Smooth muscle cell (in vitro differentiated cells): Measurements from ENCODE around the gene MIEF1. TPM values are rescaled to one million over a fixed set of nuclear protein-coding genes. Genes with fewer than 3 reads are reported as not detected.

Experiments used
- DNase-seq: peaks from one replicate; lab custom pipeline; 2025; ENCODE audit not compliant: unreplicated experiment; lab: John Stamatoyannopoulos, UW
- H2AFZ ChIP-seq: fragments of 200-600 bp; sonication (generic); 2 replicates; pipeline ENCODE4 v1.6.0; 2016; ENCODE audit warnings: antibody characterized with exemption, low read depth, mild to moderate bottlenecking
- H3F3A ChIP-seq: fragments of 200-600 bp; sonication (generic); 2 replicates; pipeline ENCODE4 v1.6.0; 2017; ENCODE audit warnings: antibody characterized with exemption, low read depth
- H3K27ac ChIP-seq: fragments of 200-600 bp; sonication (generic); 2 replicates; pipeline ENCODE4 v1.5.1; 2016; ENCODE audit warnings: low read depth, mild to moderate bottlenecking
- H3K27me3 ChIP-seq: fragments of 200-600 bp; sonication (generic); 2 replicates; pipeline ENCODE4 v1.6.1; 2016; ENCODE audit warnings: low read depth, mild to moderate bottlenecking
- H3K36me3 ChIP-seq: fragments of 200-600 bp; sonication (generic); 2 replicates; pipeline ENCODE4 v1.5.1; 2016; ENCODE audit warnings: low read depth
- H3K4me1 ChIP-seq: fragments of 200-600 bp; sonication (generic); 2 replicates; pipeline ENCODE4 v1.5.1; 2016; ENCODE audit warnings: low read depth
- H3K4me2 ChIP-seq: fragments of 200-600 bp; sonication (generic); 2 replicates; pipeline ENCODE4 v1.6.0; 2016; ENCODE audit warnings: mild to moderate bottlenecking
- H3K4me3 ChIP-seq: fragments of 200-600 bp; sonication (generic); 2 replicates; pipeline ENCODE4 v1.5.1; 2016; ENCODE audit warnings: mild to moderate bottlenecking
- H3K79me2 ChIP-seq: fragments of 200-600 bp; sonication (generic); 2 replicates; pipeline ENCODE4 v1.6.0; 2016; ENCODE audit warnings: low read depth, mild to moderate bottlenecking
- H3K9ac ChIP-seq: fragments of 200-600 bp; sonication (generic); 2 replicates; pipeline ENCODE4 v1.6.0; 2016; ENCODE audit warnings: low read depth
- H3K9me3 ChIP-seq: fragments of 200-600 bp; sonication (generic); replicated peaks from 2 replicates; pipeline ENCODE4 v1.5.1; 2016; ENCODE audit warnings: low read depth
- H4K20me1 ChIP-seq: fragments of 200-600 bp; sonication (generic); 2 replicates; pipeline ENCODE4 v1.6.0; 2016; ENCODE audit warnings: low read depth
- WGBS: methylation state at CpG from one replicate; pipeline ENCODE4 v1.1.7; 2016; ENCODE audit warnings: low lambda C conversion rate; 5-methylcytosine and 5-hydroxymethylcytosine counted together
- polyA plus RNA-seq: library from polyadenylated mRNA; unstranded; fragments of >200 nt; fragmentation: Nextera tagmentation; extraction: Ambion mirVana; gene quantifications from 2 replicates; pipeline ENCODE4 v1.2.1, GENCODE V29; 2016
- total RNA-seq: library from RNA; depleted of rRNA; stranded (reverse); fragments of >200 nt; gene quantifications from 2 replicates; pipeline ENCODE4 v1.2.3, GENCODE V29; 2014
- TF ChIP-seq, protein P1 (sequence below): fragments of 200-600 bp; sonication (generic); IDR thresholded peaks from 2 replicates; pipeline ENCODE4 v1.5.1; 2017; ENCODE audit warnings: borderline replicate concordance, mild to moderate bottlenecking, antibody characterized with exemption; ENCODE audit not compliant: insufficient read depth, poor library complexity, severe bottlenecking

Gene MIEF1
- total and polyA plus RNA-seq, 2 experiments from 2014 or later, result 11.1 to 14.5 TPM

GRCh38 chr22:39545386-39546365 is 43.6 kb downstream of the MIEF1 start:
- H3K4me1 ChIP-seq, result no peaks in the 10 kb centered on the region
- no peak overlapping the region for H3K27ac ChIP-seq
- no peak overlapping the region for H3K4me3 ChIP-seq
- no peaks in the 10 kb centered on the region for H3F3A ChIP-seq
- no peaks in the 10 kb centered on the region for H3K9me3 ChIP-seq
- peaks cover 30% of the 10 kb centered on the region for H3K27me3 ChIP-seq
- WGBS, result 37% methylated on average over 39 of the region's 39 CpGs
- H3K9ac ChIP-seq, result no peak overlapping the region
- no peaks in the 10 kb centered on the region for H3K79me2 ChIP-seq
- no peak overlapping the region for H3K4me2 ChIP-seq
- H4K20me1 ChIP-seq, result no peaks in the 10 kb centered on the region
- no peak overlapping the region for H2AFZ ChIP-seq
- TF ChIP-seq, protein P1, sequence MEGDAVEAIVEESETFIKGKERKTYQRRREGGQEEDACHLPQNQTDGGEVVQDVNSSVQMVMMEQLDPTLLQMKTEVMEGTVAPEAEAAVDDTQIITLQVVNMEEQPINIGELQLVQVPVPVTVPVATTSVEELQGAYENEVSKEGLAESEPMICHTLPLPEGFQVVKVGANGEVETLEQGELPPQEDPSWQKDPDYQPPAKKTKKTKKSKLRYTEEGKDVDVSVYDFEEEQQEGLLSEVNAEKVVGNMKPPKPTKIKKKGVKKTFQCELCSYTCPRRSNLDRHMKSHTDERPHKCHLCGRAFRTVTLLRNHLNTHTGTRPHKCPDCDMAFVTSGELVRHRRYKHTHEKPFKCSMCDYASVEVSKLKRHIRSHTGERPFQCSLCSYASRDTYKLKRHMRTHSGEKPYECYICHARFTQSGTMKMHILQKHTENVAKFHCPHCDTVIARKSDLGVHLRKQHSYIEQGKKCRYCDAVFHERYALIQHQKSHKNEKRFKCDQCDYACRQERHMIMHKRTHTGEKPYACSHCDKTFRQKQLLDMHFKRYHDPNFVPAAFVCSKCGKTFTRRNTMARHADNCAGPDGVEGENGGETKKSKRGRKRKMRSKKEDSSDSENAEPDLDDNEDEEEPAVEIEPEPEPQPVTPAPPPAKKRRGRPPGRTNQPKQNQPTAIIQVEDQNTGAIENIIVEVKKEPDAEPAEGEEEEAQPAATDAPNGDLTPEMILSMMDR, result no peak
- no peaks in the 10 kb centered on the region for H3K36me3 ChIP-seq
- DNase-seq, result peak; percentile 26

DNA sequence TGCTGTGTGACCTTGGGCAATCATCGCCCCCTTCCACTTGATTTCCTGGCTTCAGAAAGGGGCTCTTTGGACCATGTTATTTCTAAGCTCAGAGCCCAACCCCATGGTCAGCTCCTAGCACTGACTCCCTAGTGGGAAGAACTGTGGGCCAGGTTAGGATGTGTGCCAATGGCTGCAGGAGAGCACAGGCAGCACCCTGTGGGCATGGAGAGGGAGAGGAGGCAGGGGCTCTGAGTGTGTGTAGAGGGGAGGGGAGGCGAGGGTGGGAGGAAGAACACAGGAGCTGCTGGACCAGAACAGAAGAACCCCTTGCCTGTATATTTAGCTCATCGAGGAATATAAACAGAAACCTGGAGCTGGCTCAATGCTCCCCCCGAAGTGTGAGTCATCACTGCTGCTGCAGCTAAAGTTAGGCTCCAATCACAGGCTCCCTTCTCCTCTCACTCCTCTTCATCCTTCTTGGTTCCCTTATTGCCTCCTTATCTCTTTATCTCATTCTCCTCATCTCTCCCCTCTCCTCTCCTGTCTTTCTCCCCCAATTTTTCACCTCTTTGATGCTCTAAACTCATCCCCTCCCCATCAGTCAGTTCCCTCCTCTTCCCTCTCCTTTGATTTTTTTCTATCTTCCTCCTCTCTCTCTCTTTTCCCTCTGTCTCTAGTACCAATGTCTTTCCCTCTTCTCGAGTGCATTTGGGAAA is 44.9 kb downstream of the MIEF1 start:
- Histone ChIP-seq H3K9me3 (no peaks in the 10 kb centered on the region), H3K79me2 (no peaks in the 10 kb centered on the region), H3K4me2 (no peak overlapping the region), H3K4me3 (no peak overlapping the region), H3F3A (no peaks in the 10 kb centered on the region), H4K20me1 (no peaks in the 10 kb centered on the region), H3K4me1 (no peaks in the 10 kb centered on the region), H2AFZ (no peak overlapping the region), H3K36me3 (no peaks in the 10 kb centered on the region), H3K27me3 (peaks cover 38% of the 10 kb centered on the region), H3K27ac (no peak overlapping the region), H3K9ac (no peak overlapping the region)
- TF ChIP-seq, protein P1, result no peak
- 52% methylated on average over 5 of the region's 5 CpGs for WGBS
- no peak for DNase-seq

DNA sequence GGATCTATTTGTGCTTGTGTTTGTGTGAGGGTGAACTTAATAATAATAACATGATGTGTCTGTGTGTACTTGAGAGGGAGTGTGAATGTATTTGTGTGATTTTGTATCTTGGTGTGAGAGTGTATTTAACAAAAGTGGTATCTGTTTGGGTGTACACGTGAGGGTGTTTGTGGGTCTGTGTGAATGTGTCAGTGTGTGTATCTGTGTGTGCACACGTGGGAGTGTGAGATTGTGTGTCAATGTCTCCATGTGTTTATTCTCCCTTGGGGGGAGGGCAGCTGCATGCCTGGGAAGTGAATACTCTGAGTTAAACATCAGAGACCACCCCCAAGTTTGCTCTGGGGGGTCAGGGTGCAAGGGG is 45.5 kb downstream of the MIEF1 start:
- H4K20me1 ChIP-seq, result no peaks in the 10 kb centered on the region

More for the DNA sequence above, 45.5 kb downstream of the MIEF1 start:
- no peaks in the 10 kb centered on the region for H3K36me3 ChIP-seq
- H3K9me3 ChIP-seq, result no peaks in the 10 kb centered on the region
- no peak overlapping the region for H2AFZ ChIP-seq
- H3K9ac ChIP-seq, result no peak overlapping the region
- H3F3A ChIP-seq, result no peaks in the 10 kb centered on the region
- no peaks in the 10 kb centered on the region for H3K79me2 ChIP-seq
- DNase-seq, result no peak
- TF ChIP-seq, protein P1, result no peak
- WGBS, result 57% methylated on average over 2 of the region's 2 CpGs
- H3K27me3 ChIP-seq, result peaks cover 43% of the 10 kb centered on the region
- no peaks in the 10 kb centered on the region for H3K4me1 ChIP-seq
- no peak overlapping the region for H3K4me2 ChIP-seq
- H3K4me3 ChIP-seq, result no peak overlapping the region
- no peak overlapping the region for H3K27ac ChIP-seq
